RPMI8226 (cell line): Measurements from ENCODE around the gene SELENOH.

Experiments
- DNase-seq: peaks from one replicate; pipeline ENCODE4 v3.0.0-alpha.2; 2015

Gene SELENOH

GRCh38 chr11:57786436-57786835 is 45.1 kb downstream of the SELENOH start:
- DNase-seq: no peak

- DNase-seq: no peak
Measured at GRCh38 chr11:57787006-57787604, 45.8 kb downstream of the SELENOH start.

- no peak for DNase-seq
Measured at GRCh38 chr11:57787920-57788702, 46.8 kb downstream of the SELENOH start.

- no peak for DNase-seq
Measured at GRCh38 chr11:57788703-57789088, 47.4 kb downstream of the SELENOH start.

- DNase-seq: no peak
Measured at GRCh38 chr11:57791321-57792059, 50.2 kb downstream of the SELENOH start.

GRCh38 chr11:57792060-57792541 is 50.8 kb downstream of the SELENOH start:
- DNase-seq: no peak

- no peak for DNase-seq
Measured at GRCh38 chr11:57792870-57793269, 51.6 kb downstream of the SELENOH start.
